H1 (cell line): Measurements from ENCODE around the gene IGFALS. TPM values are rescaled to one million over a fixed set of nuclear protein-coding genes. Genes with fewer than 3 reads are reported as not detected.

ENCODE experiments used
- PHF8 ChIP-seq: fragments of 200-600 bp; sonication (generic); conservative IDR thresholded peaks from 2 replicates; pipeline ENCODE4 v1.7.1; 2012; ENCODE audit warnings: low read depth, mild to moderate bottlenecking, inconsistent platforms, low read length, moderate library complexity
- polyA plus RNA-seq, 7 experiments: library from polyadenylated mRNA; depleted of rRNA in 3 of 7; stranded (reverse) in 5 of 7; unstranded in 2 of 7; fragments of >200 nt in 5 of 7; fragments of 200-250 nt in 2 of 7; gene quantifications; 1 replicate in 5 of 7; 2 replicates in 1 of 7; 4 replicates in 1 of 7; pipeline versions ENCODE4 v1.2.1 to v1.2.3, GENCODE V29; 2011 to 2013; ENCODE audit warnings: missing spikeins in 2 of 7, mixed read lengths in 2 of 7
- total RNA-seq: library from RNA; stranded (reverse); fragmentation: NEBNext Ultra II Directional; extraction: Animal tissue kit (Norgen Biotek cat#: 25700); gene quantifications from 2 replicates; pipeline ENCODE4 v1.2.1, GENCODE V29; 2021
- TF ChIP-seq, protein P1 (sequence below): fragments of 300-600 bp; sonication (generic); IDR thresholded peaks from 2 replicates; pipeline ENCODE4 v1.7.1; 2012; ENCODE audit warnings: low read length, moderate library complexity, mild to moderate bottlenecking, inconsistent platforms; ENCODE audit not compliant: insufficient replicate concordance

Gene IGFALS
- total and polyA plus RNA-seq, 2 of the 8 experiments (the other 6 are each of a cell fraction or from before 2014, with no cell fraction given), result not detected

DNA sequence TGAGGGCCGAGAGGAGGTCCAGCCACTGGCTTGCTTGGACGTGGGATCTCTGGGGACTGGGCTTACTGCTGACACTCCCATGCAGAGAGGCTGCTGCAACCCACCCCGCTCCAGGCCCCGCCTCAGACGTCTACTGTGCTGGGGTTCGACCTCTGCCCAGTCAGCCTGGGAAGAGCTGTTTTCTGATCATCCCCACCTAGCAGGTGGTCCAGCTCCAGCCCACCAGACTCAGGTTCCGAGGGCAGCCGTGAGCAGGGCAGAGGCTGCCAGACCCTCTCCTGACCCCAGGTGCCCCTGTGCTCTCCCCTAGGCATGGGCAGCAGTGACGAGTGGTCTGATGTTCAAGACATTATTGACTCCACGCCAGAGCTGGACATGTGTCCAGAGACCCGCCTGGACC lies 45.6 kb downstream of the IGFALS start (continued):
- TF ChIP-seq, protein P1, sequence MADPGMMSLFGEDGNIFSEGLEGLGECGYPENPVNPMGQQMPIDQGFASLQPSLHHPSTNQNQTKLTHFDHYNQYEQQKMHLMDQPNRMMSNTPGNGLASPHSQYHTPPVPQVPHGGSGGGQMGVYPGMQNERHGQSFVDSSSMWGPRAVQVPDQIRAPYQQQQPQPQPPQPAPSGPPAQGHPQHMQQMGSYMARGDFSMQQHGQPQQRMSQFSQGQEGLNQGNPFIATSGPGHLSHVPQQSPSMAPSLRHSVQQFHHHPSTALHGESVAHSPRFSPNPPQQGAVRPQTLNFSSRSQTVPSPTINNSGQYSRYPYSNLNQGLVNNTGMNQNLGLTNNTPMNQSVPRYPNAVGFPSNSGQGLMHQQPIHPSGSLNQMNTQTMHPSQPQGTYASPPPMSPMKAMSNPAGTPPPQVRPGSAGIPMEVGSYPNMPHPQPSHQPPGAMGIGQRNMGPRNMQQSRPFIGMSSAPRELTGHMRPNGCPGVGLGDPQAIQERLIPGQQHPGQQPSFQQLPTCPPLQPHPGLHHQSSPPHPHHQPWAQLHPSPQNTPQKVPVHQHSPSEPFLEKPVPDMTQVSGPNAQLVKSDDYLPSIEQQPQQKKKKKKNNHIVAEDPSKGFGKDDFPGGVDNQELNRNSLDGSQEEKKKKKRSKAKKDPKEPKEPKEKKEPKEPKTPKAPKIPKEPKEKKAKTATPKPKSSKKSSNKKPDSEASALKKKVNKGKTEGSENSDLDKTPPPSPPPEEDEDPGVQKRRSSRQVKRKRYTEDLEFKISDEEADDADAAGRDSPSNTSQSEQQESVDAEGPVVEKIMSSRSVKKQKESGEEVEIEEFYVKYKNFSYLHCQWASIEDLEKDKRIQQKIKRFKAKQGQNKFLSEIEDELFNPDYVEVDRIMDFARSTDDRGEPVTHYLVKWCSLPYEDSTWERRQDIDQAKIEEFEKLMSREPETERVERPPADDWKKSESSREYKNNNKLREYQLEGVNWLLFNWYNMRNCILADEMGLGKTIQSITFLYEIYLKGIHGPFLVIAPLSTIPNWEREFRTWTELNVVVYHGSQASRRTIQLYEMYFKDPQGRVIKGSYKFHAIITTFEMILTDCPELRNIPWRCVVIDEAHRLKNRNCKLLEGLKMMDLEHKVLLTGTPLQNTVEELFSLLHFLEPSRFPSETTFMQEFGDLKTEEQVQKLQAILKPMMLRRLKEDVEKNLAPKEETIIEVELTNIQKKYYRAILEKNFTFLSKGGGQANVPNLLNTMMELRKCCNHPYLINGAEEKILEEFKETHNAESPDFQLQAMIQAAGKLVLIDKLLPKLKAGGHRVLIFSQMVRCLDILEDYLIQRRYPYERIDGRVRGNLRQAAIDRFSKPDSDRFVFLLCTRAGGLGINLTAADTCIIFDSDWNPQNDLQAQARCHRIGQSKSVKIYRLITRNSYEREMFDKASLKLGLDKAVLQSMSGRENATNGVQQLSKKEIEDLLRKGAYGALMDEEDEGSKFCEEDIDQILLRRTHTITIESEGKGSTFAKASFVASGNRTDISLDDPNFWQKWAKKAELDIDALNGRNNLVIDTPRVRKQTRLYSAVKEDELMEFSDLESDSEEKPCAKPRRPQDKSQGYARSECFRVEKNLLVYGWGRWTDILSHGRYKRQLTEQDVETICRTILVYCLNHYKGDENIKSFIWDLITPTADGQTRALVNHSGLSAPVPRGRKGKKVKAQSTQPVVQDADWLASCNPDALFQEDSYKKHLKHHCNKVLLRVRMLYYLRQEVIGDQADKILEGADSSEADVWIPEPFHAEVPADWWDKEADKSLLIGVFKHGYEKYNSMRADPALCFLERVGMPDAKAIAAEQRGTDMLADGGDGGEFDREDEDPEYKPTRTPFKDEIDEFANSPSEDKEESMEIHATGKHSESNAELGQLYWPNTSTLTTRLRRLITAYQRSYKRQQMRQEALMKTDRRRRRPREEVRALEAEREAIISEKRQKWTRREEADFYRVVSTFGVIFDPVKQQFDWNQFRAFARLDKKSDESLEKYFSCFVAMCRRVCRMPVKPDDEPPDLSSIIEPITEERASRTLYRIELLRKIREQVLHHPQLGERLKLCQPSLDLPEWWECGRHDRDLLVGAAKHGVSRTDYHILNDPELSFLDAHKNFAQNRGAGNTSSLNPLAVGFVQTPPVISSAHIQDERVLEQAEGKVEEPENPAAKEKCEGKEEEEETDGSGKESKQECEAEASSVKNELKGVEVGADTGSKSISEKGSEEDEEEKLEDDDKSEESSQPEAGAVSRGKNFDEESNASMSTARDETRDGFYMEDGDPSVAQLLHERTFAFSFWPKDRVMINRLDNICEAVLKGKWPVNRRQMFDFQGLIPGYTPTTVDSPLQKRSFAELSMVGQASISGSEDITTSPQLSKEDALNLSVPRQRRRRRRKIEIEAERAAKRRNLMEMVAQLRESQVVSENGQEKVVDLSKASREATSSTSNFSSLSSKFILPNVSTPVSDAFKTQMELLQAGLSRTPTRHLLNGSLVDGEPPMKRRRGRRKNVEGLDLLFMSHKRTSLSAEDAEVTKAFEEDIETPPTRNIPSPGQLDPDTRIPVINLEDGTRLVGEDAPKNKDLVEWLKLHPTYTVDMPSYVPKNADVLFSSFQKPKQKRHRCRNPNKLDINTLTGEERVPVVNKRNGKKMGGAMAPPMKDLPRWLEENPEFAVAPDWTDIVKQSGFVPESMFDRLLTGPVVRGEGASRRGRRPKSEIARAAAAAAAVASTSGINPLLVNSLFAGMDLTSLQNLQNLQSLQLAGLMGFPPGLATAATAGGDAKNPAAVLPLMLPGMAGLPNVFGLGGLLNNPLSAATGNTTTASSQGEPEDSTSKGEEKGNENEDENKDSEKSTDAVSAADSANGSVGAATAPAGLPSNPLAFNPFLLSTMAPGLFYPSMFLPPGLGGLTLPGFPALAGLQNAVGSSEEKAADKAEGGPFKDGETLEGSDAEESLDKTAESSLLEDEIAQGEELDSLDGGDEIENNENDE, result no peak
- no peak for TF ChIP-seq PHF8
